ENCODE results near the gene CASP6. TPM values are rescaled to one million over a fixed set of nuclear protein-coding genes. Genes with fewer than 3 reads are reported as not detected.

CASP6 gene
- total RNA-seq, 2 experiments from 2014 or later = 5.4 to 5.5 TPM

- Histone ChIP-seq H3K4me1 (ENCODE audit: insufficient read depth, low read length) (no peaks in the 10 kb centered on the region), H3K27me3 (ENCODE audit: control insufficient read depth in 1 of 2, insufficient read depth in 2 of 2, low read length in 2 of 2) (no peaks in the 10 kb centered on the region), H3K9me3 (ENCODE audit: control insufficient read depth in 1 of 2, insufficient read depth in 1 of 2, low read length in 2 of 2) (no peaks in the 10 kb centered on the region), H3K36me3 (ENCODE audit: insufficient read depth, low read length) (no peaks in the 10 kb centered on the region), H3K27ac (ENCODE audit: low read depth in 1 of 2, low read length in 2 of 2) (no peak overlapping the region), H3K4me3 (ENCODE audit: low read length) (no peak overlapping the region)
- Mint-ChIP-seq H3K4me3 (no peak overlapping the region), H3K27ac (no peak overlapping the region), H3K4me1 (ENCODE audit: low read depth) (no peaks in the 10 kb centered on the region), H3K36me3 (ENCODE audit: low read depth) (no peaks in the 10 kb centered on the region), H3K27me3 (no peaks in the 10 kb centered on the region), H3K9me3 (no peaks in the 10 kb centered on the region)
- ChIA-PET POLR2A (no interaction called here), CTCF (no interaction called here)
- DNase-seq (no peak), ATAC-seq (ENCODE audit: poor library complexity) (no peak)
- intact Hi-C loops (cut with DNase I, micrococcal nuclease) = loop anchor here in 1 of 2 experiments (10.0 kb wide), 1 partner anchor 1093 kb away; no protein-coding TSS in a partner anchor
- no peak for TF ChIP-seq CTCF (IDR thresholded peaks at IDR 0.05)
Measured at GRCh38 chr4:109738104-109738872, 35.0 kb upstream of the CASP6 start.

DNA sequence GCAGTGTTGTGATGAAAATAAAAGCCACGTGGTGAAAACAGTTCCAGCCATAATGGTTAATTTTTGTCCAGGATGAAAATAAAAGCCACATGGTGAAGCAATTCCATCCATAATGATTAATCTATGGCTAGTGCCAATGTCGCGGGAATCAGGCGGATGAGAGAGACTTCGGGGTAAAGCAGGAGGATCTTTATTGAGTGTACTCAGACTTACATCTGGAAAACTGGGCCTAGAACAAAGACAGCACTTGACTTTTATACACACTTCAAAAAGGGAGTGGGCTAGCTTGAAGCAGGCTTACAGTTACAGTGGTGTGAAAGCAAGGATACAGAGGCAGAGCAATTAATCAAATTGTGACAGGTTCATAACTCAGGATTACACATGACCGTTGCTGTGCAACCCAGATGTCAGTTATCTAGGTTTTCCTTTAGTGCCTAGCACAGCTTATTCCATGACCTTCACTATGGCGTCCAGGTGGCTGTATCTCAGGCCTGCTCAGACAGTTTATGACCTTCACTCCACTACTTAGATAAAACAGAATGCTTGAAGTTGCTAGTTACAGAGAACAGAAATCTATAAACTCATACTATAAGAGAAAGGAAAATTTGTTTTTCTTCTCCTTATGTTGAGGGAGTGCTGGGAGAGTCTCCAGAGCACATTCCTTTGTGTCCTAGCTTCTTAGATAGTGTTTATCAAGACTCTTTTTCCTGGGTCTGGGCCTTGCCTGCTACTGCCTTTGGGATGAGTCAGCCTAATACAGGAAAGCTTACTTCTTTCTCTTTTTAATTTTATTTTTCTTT, 32.5 kb upstream of the CASP6 start:
- H3K4me3 ChIP-seq (ENCODE audit: low read length) = no peak overlapping the region
- ChIA-PET CTCF (no interaction called here), POLR2A (interaction anchor here (1.6 kb wide), 1 partner anchor 11 kb away, joined by 3 read pairs; no protein-coding TSS in a partner anchor)
- Mint-ChIP-seq H3K4me3 (no peak overlapping the region), H3K36me3 (ENCODE audit: low read depth) (no peaks in the 10 kb centered on the region), H3K27me3 (no peaks in the 10 kb centered on the region), H3K9me3 (no peaks in the 10 kb centered on the region), H3K4me1 (ENCODE audit: low read depth) (no peaks in the 10 kb centered on the region), H3K27ac (no peak overlapping the region)
- DNase-seq = no peak
- ATAC-seq (ENCODE audit: poor library complexity) = no peak
- intact Hi-C loops (cut with DNase I, micrococcal nuclease) = loop anchor here in 1 of 2 experiments (10.0 kb wide), 1 partner anchor 1091 kb away; no protein-coding TSS in a partner anchor
- no peaks in the 10 kb centered on the region for H3K4me1 ChIP-seq (ENCODE audit: insufficient read depth, low read length)
- no peak overlapping the region for H3K27ac ChIP-seq (ENCODE audit: low read depth in 1 of 2, low read length in 2 of 2)
- H3K9me3 ChIP-seq (ENCODE audit: control insufficient read depth in 1 of 2, insufficient read depth in 1 of 2, low read length in 2 of 2) = no peaks in the 10 kb centered on the region
- TF ChIP-seq CTCF (IDR thresholded peaks at IDR 0.05) = no peak
- H3K36me3 ChIP-seq (ENCODE audit: insufficient read depth, low read length) = no peaks in the 10 kb centered on the region
- no peaks in the 10 kb centered on the region for H3K27me3 ChIP-seq (ENCODE audit: control insufficient read depth in 1 of 2, insufficient read depth in 2 of 2, low read length in 2 of 2)

DNA sequence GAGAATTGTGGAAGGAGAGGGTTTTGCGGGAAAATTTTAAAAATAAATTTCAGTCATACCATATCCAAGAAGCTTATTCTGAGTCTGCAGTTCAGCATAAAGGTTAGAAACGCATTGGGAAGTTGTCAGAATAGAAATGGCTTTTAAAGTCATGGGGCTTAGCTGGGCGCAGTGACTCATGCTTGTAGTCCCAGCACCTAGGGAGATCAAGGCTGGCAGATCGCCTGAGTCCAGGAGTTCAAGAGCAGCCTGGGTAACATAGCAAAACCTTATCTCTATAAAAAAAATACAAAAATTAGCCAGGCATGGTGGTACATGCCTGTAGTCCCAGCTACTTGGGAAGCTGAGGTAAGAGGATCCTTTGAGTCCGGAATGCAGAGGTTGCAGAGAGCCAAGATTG, 30.5 kb upstream of the CASP6 start:
- peaks cover 13% of the 10 kb centered on the region for H3K4me1 Mint-ChIP-seq (ENCODE audit: low read depth)
- intact Hi-C loops (cut with DNase I, micrococcal nuclease) = loop anchor here in 1 of 2 experiments (2.0 to 10.0 kb wide), 2 partner anchors 301 to 1089 kb away; partner anchors contain the start of gene SEC24B
- CTCF ChIA-PET = no interaction called here

More for the DNA sequence above, 30.5 kb upstream of the CASP6 start:
- Mint-ChIP-seq H3K9me3 (no peaks in the 10 kb centered on the region), H3K27me3 (no peaks in the 10 kb centered on the region), H3K36me3 (ENCODE audit: low read depth) (no peaks in the 10 kb centered on the region), H3K27ac (no peak overlapping the region), H3K4me3 (no peak overlapping the region)
- ATAC-seq (ENCODE audit: poor library complexity) (no peak), DNase-seq (no peak)
- Histone ChIP-seq H3K27ac (ENCODE audit: low read depth in 1 of 2, low read length in 2 of 2) (no peak overlapping the region), H3K36me3 (ENCODE audit: insufficient read depth, low read length) (no peaks in the 10 kb centered on the region), H3K27me3 (ENCODE audit: control insufficient read depth in 1 of 2, insufficient read depth in 2 of 2, low read length in 2 of 2) (no peaks in the 10 kb centered on the region), H3K4me1 (ENCODE audit: insufficient read depth, low read length) (peaks cover 14% of the 10 kb centered on the region), H3K9me3 (ENCODE audit: control insufficient read depth in 1 of 2, insufficient read depth in 1 of 2, low read length in 2 of 2) (no peaks in the 10 kb centered on the region), H3K4me3 (ENCODE audit: low read length) (no peak overlapping the region)
- POLR2A ChIA-PET = no interaction called here
- TF ChIP-seq CTCF (IDR thresholded peaks at IDR 0.05) = no peak

Data from CD4-positive, alpha-beta T cell (primary cell).